IMR-90 (cell line): Measurements from ENCODE around the gene SIPA1L3.

Source experiments
- BHLHE40 ChIP-seq: fragments of 150-350 bp; IDR thresholded peaks from 2 replicates; pipeline ENCODE4 v1.6.1; 2016; ENCODE audit warnings: mild to moderate bottlenecking, low read depth, low read length
- CEBPB ChIP-seq: IDR thresholded peaks from 2 replicates; pipeline ENCODE4 v1.6.1; 2012; ENCODE audit warnings: low read depth, low read length, improper control_type of control experiment
- CHD1 ChIP-seq: IDR thresholded peaks from 2 replicates; pipeline ENCODE4 v1.6.1; 2012; ENCODE audit warnings: low read depth, low read length, improper control_type of control experiment
- FOS ChIP-seq: fragments of 150-350 bp; IDR thresholded peaks from 2 replicates; pipeline ENCODE4 v1.6.1; 2016; ENCODE audit warnings: low read depth, low read length
- MAFK ChIP-seq: IDR thresholded peaks from 2 replicates; pipeline ENCODE4 v1.6.1; 2012; ENCODE audit warnings: low read depth, low read length, improper control_type of control experiment
- MAZ ChIP-seq: IDR thresholded peaks from 2 replicates; pipeline ENCODE4 v1.6.1; 2012; ENCODE audit warnings: low read depth, mild to moderate bottlenecking, low read length, improper control_type of control experiment, moderate library complexity, borderline replicate concordance
- NFE2L2 ChIP-seq: fragments of 150-350 bp; IDR thresholded peaks from 2 replicates; pipeline ENCODE4 v1.6.1; 2016; ENCODE audit warnings: low read depth, mild to moderate bottlenecking, low read length
- POLR2A ChIP-seq: IDR thresholded peaks from 2 replicates; pipeline ENCODE4 v1.6.1; 2012; ENCODE audit warnings: mild to moderate bottlenecking, low read depth, low read length
- RAD21 ChIP-seq: IDR thresholded peaks from 2 replicates; pipeline ENCODE4 v1.6.1; 2012; ENCODE audit warnings: low read length, improper control_type of control experiment
- RCOR1 ChIP-seq: IDR thresholded peaks from 2 replicates; pipeline ENCODE4 v1.6.1; 2012; ENCODE audit warnings: mild to moderate bottlenecking, low read length, improper control_type of control experiment; ENCODE audit not compliant: insufficient replicate concordance
- SMC3 ChIP-seq: fragments of 150-350 bp; IDR thresholded peaks from 2 replicates; pipeline ENCODE4 v1.6.1; 2016; ENCODE audit warnings: low read depth, mild to moderate bottlenecking, antibody characterized with exemption, low read length, moderate library complexity
- TF ChIP-seq, protein P1 (sequence below): conservative IDR thresholded peaks from 2 replicates; pipeline ENCODE4 v1.5.1; 2012; ENCODE audit warnings: mild to moderate bottlenecking, low read depth, low read length, improper control_type of control experiment
- TF ChIP-seq, protein P2 (sequence below): fragments of 150-350 bp; IDR thresholded peaks from 2 replicates; pipeline ENCODE4 v1.6.1; 2016; ENCODE audit warnings: low read depth, mild to moderate bottlenecking, low read length, moderate library complexity, borderline replicate concordance

DNA sequence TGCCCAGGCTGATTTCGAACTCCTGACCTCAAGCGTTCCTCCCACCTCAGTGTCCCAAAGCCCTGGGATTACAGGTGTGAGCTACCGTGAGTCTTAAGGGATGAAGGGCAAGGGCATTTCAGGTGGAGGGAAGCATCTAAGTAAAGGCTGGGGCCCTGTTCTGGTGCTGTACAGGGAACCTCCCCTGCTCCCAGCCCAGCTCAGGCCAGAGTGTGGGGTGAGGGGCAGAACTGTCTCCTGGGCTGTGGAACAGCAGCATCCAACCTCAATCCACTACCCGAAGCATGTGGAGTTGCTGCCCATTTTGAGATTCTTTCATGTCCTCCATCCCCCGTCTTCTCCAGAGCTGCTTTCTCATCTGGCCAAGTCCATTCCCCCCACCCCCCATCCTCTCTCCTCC is 105.3 kb downstream of the SIPA1L3 start:
- TF ChIP-seq CEBPB (no peak), MAFK (no peak), MAZ (no peak), POLR2A (no peak), CHD1 (no peak), RAD21 (no peak), SMC3 (no peak), NFE2L2 (no peak), BHLHE40 (no peak), FOS (no peak), RCOR1 (no peak)
- TF ChIP-seq, protein P1, sequence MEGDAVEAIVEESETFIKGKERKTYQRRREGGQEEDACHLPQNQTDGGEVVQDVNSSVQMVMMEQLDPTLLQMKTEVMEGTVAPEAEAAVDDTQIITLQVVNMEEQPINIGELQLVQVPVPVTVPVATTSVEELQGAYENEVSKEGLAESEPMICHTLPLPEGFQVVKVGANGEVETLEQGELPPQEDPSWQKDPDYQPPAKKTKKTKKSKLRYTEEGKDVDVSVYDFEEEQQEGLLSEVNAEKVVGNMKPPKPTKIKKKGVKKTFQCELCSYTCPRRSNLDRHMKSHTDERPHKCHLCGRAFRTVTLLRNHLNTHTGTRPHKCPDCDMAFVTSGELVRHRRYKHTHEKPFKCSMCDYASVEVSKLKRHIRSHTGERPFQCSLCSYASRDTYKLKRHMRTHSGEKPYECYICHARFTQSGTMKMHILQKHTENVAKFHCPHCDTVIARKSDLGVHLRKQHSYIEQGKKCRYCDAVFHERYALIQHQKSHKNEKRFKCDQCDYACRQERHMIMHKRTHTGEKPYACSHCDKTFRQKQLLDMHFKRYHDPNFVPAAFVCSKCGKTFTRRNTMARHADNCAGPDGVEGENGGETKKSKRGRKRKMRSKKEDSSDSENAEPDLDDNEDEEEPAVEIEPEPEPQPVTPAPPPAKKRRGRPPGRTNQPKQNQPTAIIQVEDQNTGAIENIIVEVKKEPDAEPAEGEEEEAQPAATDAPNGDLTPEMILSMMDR, result no peak
- TF ChIP-seq, protein P2, sequence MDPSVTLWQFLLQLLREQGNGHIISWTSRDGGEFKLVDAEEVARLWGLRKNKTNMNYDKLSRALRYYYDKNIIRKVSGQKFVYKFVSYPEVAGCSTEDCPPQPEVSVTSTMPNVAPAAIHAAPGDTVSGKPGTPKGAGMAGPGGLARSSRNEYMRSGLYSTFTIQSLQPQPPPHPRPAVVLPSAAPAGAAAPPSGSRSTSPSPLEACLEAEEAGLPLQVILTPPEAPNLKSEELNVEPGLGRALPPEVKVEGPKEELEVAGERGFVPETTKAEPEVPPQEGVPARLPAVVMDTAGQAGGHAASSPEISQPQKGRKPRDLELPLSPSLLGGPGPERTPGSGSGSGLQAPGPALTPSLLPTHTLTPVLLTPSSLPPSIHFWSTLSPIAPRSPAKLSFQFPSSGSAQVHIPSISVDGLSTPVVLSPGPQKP, result no peak
